Measurements from ENCODE around the gene CACNA1S. TPM values are rescaled to one million over a fixed set of nuclear protein-coding genes. Genes with fewer than 3 reads are reported as not detected.

The CACNA1S gene
- total and polyA plus RNA-seq, 2 of the 8 experiments (the other 6 are each of a cell fraction or from before 2014, with no cell fraction given): 0.06 TPM; not detected in 1

DNA sequence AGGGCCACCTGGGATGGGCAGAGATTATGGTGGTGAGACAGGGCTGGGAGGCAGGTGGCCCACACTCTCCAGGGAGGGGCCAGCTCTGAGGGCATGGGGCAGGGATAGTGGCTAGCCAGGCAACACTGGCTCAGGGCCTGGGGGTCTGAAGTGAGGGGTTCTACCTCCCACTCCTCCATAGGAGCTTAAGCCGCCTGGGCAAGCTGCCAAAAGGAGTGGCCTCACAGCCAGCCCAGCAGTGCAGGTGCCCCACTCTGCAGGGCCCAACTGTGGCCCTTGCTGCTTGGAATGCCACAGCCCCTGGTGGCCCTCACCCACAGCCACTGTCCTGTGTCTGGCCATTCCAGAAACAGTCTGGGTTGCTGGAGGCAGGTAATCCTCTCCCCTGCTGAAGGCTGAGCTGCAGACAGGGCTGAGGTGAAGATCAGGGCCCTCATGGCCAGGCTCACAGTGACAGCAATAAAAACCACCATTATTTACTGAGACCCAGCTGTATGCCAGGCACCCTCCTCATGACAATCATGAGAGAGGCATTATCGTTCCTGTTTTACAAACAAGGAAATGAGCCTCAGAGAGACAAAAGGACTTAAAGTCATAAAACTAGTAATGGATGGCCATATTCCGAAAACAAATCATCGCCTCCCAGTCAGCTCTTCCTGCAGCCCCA is 119.7 kb downstream of the CACNA1S start:
- no peak overlapping the region for H4K5ac ChIP-seq (ENCODE audit: insufficient read length, low read depth, low read length)
- no peak overlapping the region for H3K27ac ChIP-seq (ENCODE audit: low read depth, low read length)
- no peak overlapping the region for H2BK12ac ChIP-seq (ENCODE audit: low read depth, low read length)
- H3K27me3 ChIP-seq (replicated peaks in 1 of 4; ENCODE audit: control insufficient read depth in 3 of 4, extremely low read depth in 1 of 4, insufficient read depth in 3 of 4, low read length in 3 of 4): no peaks in the 10 kb centered on the region
- no peak overlapping the region for H4K8ac ChIP-seq (ENCODE audit: extremely low read depth, insufficient read depth, low read length)
- no peaks in the 10 kb centered on the region for H3K79me1 ChIP-seq (ENCODE audit: low read depth, low read length)
- FAIRE-seq: no peak
- no peak overlapping the region for H2BK120ac ChIP-seq (replicated peaks; ENCODE audit: low read depth, low read length)
- no peak overlapping the region for H2AFZ ChIP-seq (ENCODE audit: low read length)
- no peak overlapping the region for H3K4me3 ChIP-seq (ENCODE audit: extremely low read depth in 1 of 4, insufficient read depth in 2 of 4, low read depth in 3 of 4, low read length in 4 of 4)
- H3K9ac ChIP-seq (replicated peaks in 1 of 4; ENCODE audit: extremely low read depth in 1 of 4, low read depth in 3 of 4, low read length in 3 of 4): no peak overlapping the region
- DNase-seq (ENCODE audit: low read depth in 1 of 2, low spot score in 2 of 2): no peak
- CTCF ChIA-PET (ENCODE audit: partially characterized antibody): interaction anchor here (1.5 to 28.5 kb wide), 5 partner anchors 13 to 457 kb away, joined by 3 to 640 read pairs (median 146); partner anchors contain the start of gene KIF21B
- no peaks in the 10 kb centered on the region for H3K4me1 ChIP-seq (replicated peaks in 1 of 4; ENCODE audit: control insufficient read depth in 3 of 4, insufficient read depth in 4 of 4, low read length in 3 of 4)
- H2AK5ac ChIP-seq (ENCODE audit: low read depth, low read length): no peak overlapping the region
- POLR2A ChIA-PET (ENCODE audit: partially characterized antibody): no interaction called here
- TF ChIP-seq POU5F1 (IDR thresholded peaks at IDR 0.05; ENCODE audit: low read depth, low read length) (no peak), RXRA (IDR thresholded peaks at IDR 0.05; ENCODE audit: insufficient read depth, low read depth, low read length) (no peak), BCL11A (IDR thresholded peaks at IDR 0.05; ENCODE audit: low read depth in 2 of 2, low read length in 2 of 2) (no peak)
- no peak overlapping the region; the same call in 1 of the 2 replicates for H2BK5ac ChIP-seq (ENCODE audit: low read depth, low read length)
- no peaks in the 10 kb centered on the region for H3K9me3 ChIP-seq (ENCODE audit: insufficient read depth in 2 of 2, low read depth in 1 of 2, low read length in 1 of 2)
- H3K4ac ChIP-seq (replicated peaks; ENCODE audit: insufficient read length, low read depth, low read length): no peak overlapping the region
- no peak overlapping the region for H3K18ac ChIP-seq (ENCODE audit: extremely low read depth, low read length)
- H3K4me2 ChIP-seq (ENCODE audit: insufficient read depth in 1 of 2, low read depth in 2 of 2, low read length in 2 of 2): no peak overlapping the region
- H2BK20ac ChIP-seq (ENCODE audit: low read length): no peak overlapping the region
- H3K14ac ChIP-seq (ENCODE audit: insufficient read length): no peak overlapping the region
- peaks cover 0 to 31% (median 12%) of the 10 kb centered on the region in 4 experiments; a peak in 6 of 8 replicates for H3K36me3 ChIP-seq (ENCODE audit: control insufficient read depth in 2 of 4, insufficient read depth in 4 of 4, low read length in 3 of 4)
- H3K79me2 ChIP-seq (ENCODE audit: control insufficient read depth in 1 of 2, insufficient read depth in 2 of 2, low read length in 2 of 2): no peaks in the 10 kb centered on the region
- no peak overlapping the region for H3K23ac ChIP-seq (ENCODE audit: insufficient read length)
- H3K23me2 ChIP-seq (ENCODE audit: low read depth, low read length): no peaks in the 10 kb centered on the region
- no peak overlapping the region for H3K56ac ChIP-seq (replicated peaks; ENCODE audit: insufficient read length, low read depth, low read length)
- H4K20me1 ChIP-seq (replicated peaks in 1 of 2; ENCODE audit: control insufficient read depth in 1 of 2, insufficient read depth in 2 of 2, low read length in 2 of 2): peaks cover 0 to 6% of the 10 kb centered on the region in 2 experiments
- WGBS, 2 experiments (ENCODE audit: extremely low coverage in 1 of 2, insufficient coverage in 1 of 2, insufficient read length in 1 of 2, insufficient replicate concordance in 2 of 2, low coverage in 1 of 2, low lambda C conversion rate in 2 of 2, missing lambda C conversion rate in 1 of 2): 95% methylated on average over 4 of the region's 4 CpGs; no CpG with 5 or more reads in 1 of the 2 experiments
- H4K91ac ChIP-seq (replicated peaks; ENCODE audit: insufficient read length, low read length): no peak overlapping the region
- H2BK15ac ChIP-seq (ENCODE audit: low read length): no peak overlapping the region

Data from H1 (cell line).